WTC11 (cell line): Measurements from ENCODE around the gene LGALS7. TPM values are rescaled to one million over a fixed set of nuclear protein-coding genes. Genes with fewer than 3 reads are reported as not detected.

Source experiments
- ATAC-seq: fragments of 200-7000 bp; cut with Tn5 transposase; 2 replicates; pipeline ENCODE4 v1.10.0; 2021; ENCODE audit warnings: mild to moderate bottlenecking, moderate library complexity
- CTCF ChIA-PET: fragments of 300-600 bp; sonication (Branson Sonifier 250); formaldehyde crosslinking; loops from one replicate; lab custom pipeline; 2021; ENCODE audit warnings: antibody characterized with exemption; lab: Charles Lee
- POLR2A ChIA-PET: fragments of 350-600 bp; sonication (Branson Sonifier 250); formaldehyde crosslinking; loops from one replicate; lab custom pipeline; 2021; ENCODE audit warnings: antibody characterized with exemption; lab: Charles Lee
- DNase-seq: peaks from one replicate; pipeline ENCODE4 v3.0.0; 2021; ENCODE audit warnings: low spot score
- H3K27ac Mint-ChIP-seq: 2 replicates; pipeline ENCODE4 v1.8.0; 2021; ENCODE audit warnings: mixed read lengths
- H3K27me3 Mint-ChIP-seq: 2 replicates; pipeline ENCODE4 v1.8.0; 2021; ENCODE audit warnings: low read depth, mild to moderate bottlenecking, moderate library complexity, mixed read lengths
- H3K36me3 Mint-ChIP-seq: 2 replicates; pipeline ENCODE4 v1.8.0; 2021; ENCODE audit warnings: mixed read lengths
- H3K4me1 Mint-ChIP-seq: 2 replicates; pipeline ENCODE4 v1.8.0; 2022; ENCODE audit warnings: mixed read lengths
- H3K4me3 Mint-ChIP-seq: 2 replicates; pipeline ENCODE4 v1.8.0; 2021; ENCODE audit warnings: mild to moderate bottlenecking, moderate library complexity, mixed read lengths
- H3K9me3 Mint-ChIP-seq: 2 replicates; pipeline ENCODE4 v1.8.0; 2021; ENCODE audit warnings: mixed read lengths
- AFF4 ChIP-seq: sonication (generic); formaldehyde crosslinking; IDR thresholded peaks from 2 replicates; pipeline ENCODE4 v1.8.1; 2023; ENCODE audit warnings: mild to moderate bottlenecking, missing genetic modification reagents, borderline replicate concordance
- ATF2 ChIP-seq: sonication (generic); formaldehyde crosslinking; IDR thresholded peaks from 2 replicates; pipeline ENCODE4 v1.8.1; 2022; ENCODE audit warnings: low read depth, missing genetic modification reagents, borderline replicate concordance
- EMX1 ChIP-seq: fragments of 250-450 bp; sonication (Bioruptor Pico); IDR thresholded peaks from 2 replicates; pipeline ENCODE4 v1.8.0; 2021; ENCODE audit warnings: mild to moderate bottlenecking
- FOXJ3 ChIP-seq: sonication (generic); formaldehyde crosslinking; IDR thresholded peaks from 2 replicates; pipeline ENCODE4 v1.9.0; 2021; ENCODE audit warnings: missing genetic modification reagents, mild to moderate bottlenecking, borderline replicate concordance
- IRF2 ChIP-seq: sonication (generic); formaldehyde crosslinking; IDR thresholded peaks from 2 replicates; pipeline ENCODE4 v1.8.0; 2022; ENCODE audit warnings: low read depth, missing genetic modification reagents, borderline replicate concordance
- MXD4 ChIP-seq: fragments of 250-450 bp; sonication (Bioruptor Pico); IDR thresholded peaks from 2 replicates; pipeline ENCODE4 v1.8.0; 2021; ENCODE audit warnings: mild to moderate bottlenecking, moderate library complexity, borderline replicate concordance
- NR3C1 ChIP-seq: sonication (generic); formaldehyde crosslinking; conservative IDR thresholded peaks from 2 replicates; pipeline ENCODE4 v1.8.1; 2023; ENCODE audit warnings: low read depth, mild to moderate bottlenecking, missing genetic modification reagents
- PRDM15 ChIP-seq: sonication (generic); formaldehyde crosslinking; IDR thresholded peaks from 2 replicates; pipeline ENCODE4 v1.8.0; 2022; ENCODE audit warnings: missing genetic modification reagents
- SOX15 ChIP-seq: fragments of 250-450 bp; sonication (Bioruptor Pico); IDR thresholded peaks from 2 replicates; pipeline ENCODE4 v1.9.0; 2021; ENCODE audit warnings: mild to moderate bottlenecking
- SP1 ChIP-seq: sonication (generic); formaldehyde crosslinking; conservative IDR thresholded peaks from 2 replicates; pipeline ENCODE4 v1.8.1; 2022; ENCODE audit warnings: missing genetic modification reagents
- ZNF138 ChIP-seq: sonication (generic); formaldehyde crosslinking; conservative IDR thresholded peaks from 2 replicates; pipeline ENCODE4 v1.8.1; 2022; ENCODE audit warnings: mild to moderate bottlenecking, moderate library complexity, missing genetic modification reagents
- ZNF219 ChIP-seq: sonication (generic); formaldehyde crosslinking; IDR thresholded peaks from 2 replicates; pipeline ENCODE4 v1.8.0; 2023; ENCODE audit warnings: missing genetic modification reagents, mild to moderate bottlenecking, borderline replicate concordance
- ZNF317 ChIP-seq: sonication (generic); formaldehyde crosslinking; IDR thresholded peaks from 2 replicates; pipeline ENCODE4 v1.8.1; 2023; ENCODE audit warnings: low read depth, mild to moderate bottlenecking, moderate library complexity, missing genetic modification reagents, borderline replicate concordance
- total RNA-seq: library from RNA; stranded (reverse); gene quantifications from 3 replicates; pipeline ENCODE4 v1.2.3, GENCODE V29; 2021
- TF ChIP-seq, protein P1 (sequence below): fragments of 200-600 bp; IDR thresholded peaks from 2 replicates; pipeline ENCODE4 v1.8.0; 2022; ENCODE audit warnings: antibody characterized with exemption
- TF ChIP-seq, protein P2 (sequence below): sonication (generic); formaldehyde crosslinking; IDR thresholded peaks from 2 replicates; pipeline ENCODE4 v1.8.0; 2022; ENCODE audit warnings: mild to moderate bottlenecking, missing genetic modification reagents
- TF ChIP-seq, protein P3 (sequence below): sonication (generic); formaldehyde crosslinking; IDR thresholded peaks from 2 replicates; pipeline ENCODE4 v1.8.1; 2022; ENCODE audit warnings: missing genetic modification reagents, borderline replicate concordance

The LGALS7 gene
- total RNA-seq, 1 experiment from 2014 or later: 2.3 TPM

DNA sequence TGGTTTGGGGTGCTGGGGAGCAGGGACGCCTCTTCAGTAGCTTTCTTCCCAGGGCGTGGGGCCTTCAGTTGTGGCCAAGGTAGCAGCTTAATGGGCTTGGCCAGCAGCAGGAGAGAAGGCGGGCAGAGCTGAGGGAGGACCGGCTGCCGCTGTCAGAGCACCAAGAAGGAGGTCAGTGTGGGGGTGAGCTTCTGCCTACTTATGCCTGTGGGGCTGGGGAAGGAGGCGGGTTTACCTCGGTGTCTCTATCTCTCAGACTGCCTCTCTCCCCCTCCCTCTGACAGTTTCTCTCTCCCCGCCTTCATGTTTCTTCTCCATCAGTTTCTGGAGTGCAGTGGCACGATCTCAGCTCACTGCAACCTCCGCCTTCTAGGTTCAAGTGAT lies 29.0 kb downstream of the LGALS7 start, which contains the start of gene CAPN12 (continued):
- TF ChIP-seq PRDM15 (CRISPR knock-in tag): no peak
- TF ChIP-seq, protein P1, sequence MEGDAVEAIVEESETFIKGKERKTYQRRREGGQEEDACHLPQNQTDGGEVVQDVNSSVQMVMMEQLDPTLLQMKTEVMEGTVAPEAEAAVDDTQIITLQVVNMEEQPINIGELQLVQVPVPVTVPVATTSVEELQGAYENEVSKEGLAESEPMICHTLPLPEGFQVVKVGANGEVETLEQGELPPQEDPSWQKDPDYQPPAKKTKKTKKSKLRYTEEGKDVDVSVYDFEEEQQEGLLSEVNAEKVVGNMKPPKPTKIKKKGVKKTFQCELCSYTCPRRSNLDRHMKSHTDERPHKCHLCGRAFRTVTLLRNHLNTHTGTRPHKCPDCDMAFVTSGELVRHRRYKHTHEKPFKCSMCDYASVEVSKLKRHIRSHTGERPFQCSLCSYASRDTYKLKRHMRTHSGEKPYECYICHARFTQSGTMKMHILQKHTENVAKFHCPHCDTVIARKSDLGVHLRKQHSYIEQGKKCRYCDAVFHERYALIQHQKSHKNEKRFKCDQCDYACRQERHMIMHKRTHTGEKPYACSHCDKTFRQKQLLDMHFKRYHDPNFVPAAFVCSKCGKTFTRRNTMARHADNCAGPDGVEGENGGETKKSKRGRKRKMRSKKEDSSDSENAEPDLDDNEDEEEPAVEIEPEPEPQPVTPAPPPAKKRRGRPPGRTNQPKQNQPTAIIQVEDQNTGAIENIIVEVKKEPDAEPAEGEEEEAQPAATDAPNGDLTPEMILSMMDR: no peak
- TF ChIP-seq, all 79 proteins: peak for 0

- Mint-ChIP-seq H3K4me3 (no peak overlapping the region), H3K9me3 (peaks cover under 1% of the 10 kb centered on the region), H3K4me1 (no peaks in the 10 kb centered on the region), H3K27ac (no peak overlapping the region), H3K27me3 (peaks cover 11% of the 10 kb centered on the region), H3K36me3 (no peaks in the 10 kb centered on the region)
- ChIA-PET CTCF (interaction anchor here (0.8 to 2.0 kb wide), 3 partner anchors 26 to 187 kb away, joined by 3 to 11 read pairs (median 5); partner anchors contain the start of genes MRPS12 and SARS2), POLR2A (interaction anchor here (0.5 to 1.3 kb wide), 3 partner anchors 9 to 187 kb away, joined by 3 to 5 read pairs (median 4); partner anchors contain the start of genes MRPS12 and SARS2)
- TF ChIP-seq, protein P2, sequence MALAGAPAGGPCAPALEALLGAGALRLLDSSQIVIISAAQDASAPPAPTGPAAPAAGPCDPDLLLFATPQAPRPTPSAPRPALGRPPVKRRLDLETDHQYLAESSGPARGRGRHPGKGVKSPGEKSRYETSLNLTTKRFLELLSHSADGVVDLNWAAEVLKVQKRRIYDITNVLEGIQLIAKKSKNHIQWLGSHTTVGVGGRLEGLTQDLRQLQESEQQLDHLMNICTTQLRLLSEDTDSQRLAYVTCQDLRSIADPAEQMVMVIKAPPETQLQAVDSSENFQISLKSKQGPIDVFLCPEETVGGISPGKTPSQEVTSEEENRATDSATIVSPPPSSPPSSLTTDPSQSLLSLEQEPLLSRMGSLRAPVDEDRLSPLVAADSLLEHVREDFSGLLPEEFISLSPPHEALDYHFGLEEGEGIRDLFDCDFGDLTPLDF: no peak
- no peak for TF ChIP-seq ATF2 (CRISPR knock-in tag)
- TF ChIP-seq AFF4 (CRISPR knock-in tag): no peak
- ATAC-seq: no peak
- DNase-seq: no peak
Observed at GRCh38 chr19:38743394-38744297, 29.7 kb downstream of the LGALS7 start.

GRCh38 chr19:38742906-38743305 lies 30.4 kb downstream of the LGALS7 start:
- ChIA-PET POLR2A (interaction anchor here (0.6 kb wide), 1 partner anchor 333 kb away, joined by 4 read pairs; no protein-coding TSS in a partner anchor), CTCF (interaction anchor here (0.7 to 1.3 kb wide), 3 partner anchors 10 to 50 kb away, joined by 3 to 9 read pairs (median 4); no protein-coding TSS in a partner anchor)
- H3K4me1 Mint-ChIP-seq: peaks cover 2% of the 10 kb centered on the region
- no peak for ATAC-seq
- H3K27ac Mint-ChIP-seq: no peak overlapping the region
- H3K36me3 Mint-ChIP-seq: peaks cover 2% of the 10 kb centered on the region; the same call in 1 of the 2 replicates
- no peak overlapping the region for H3K4me3 Mint-ChIP-seq
- H3K27me3 Mint-ChIP-seq: peaks cover 19% of the 10 kb centered on the region
- no peak for DNase-seq
- H3K9me3 Mint-ChIP-seq: peaks cover 3% of the 10 kb centered on the region
- TF ChIP-seq IRF2: no peak
- TF ChIP-seq ZNF138: no peak
- TF ChIP-seq FOXJ3 (CRISPR knock-in tag): no peak
- no peak for TF ChIP-seq SP1 (CRISPR knock-in tag)
- TF ChIP-seq NR3C1 (CRISPR knock-in tag): no peak
- TF ChIP-seq ZNF219: no peak
- TF ChIP-seq SOX15 (CRISPR knock-in tag): no peak
- no peak for TF ChIP-seq EMX1 (CRISPR knock-in tag)
- TF ChIP-seq, protein P3, sequence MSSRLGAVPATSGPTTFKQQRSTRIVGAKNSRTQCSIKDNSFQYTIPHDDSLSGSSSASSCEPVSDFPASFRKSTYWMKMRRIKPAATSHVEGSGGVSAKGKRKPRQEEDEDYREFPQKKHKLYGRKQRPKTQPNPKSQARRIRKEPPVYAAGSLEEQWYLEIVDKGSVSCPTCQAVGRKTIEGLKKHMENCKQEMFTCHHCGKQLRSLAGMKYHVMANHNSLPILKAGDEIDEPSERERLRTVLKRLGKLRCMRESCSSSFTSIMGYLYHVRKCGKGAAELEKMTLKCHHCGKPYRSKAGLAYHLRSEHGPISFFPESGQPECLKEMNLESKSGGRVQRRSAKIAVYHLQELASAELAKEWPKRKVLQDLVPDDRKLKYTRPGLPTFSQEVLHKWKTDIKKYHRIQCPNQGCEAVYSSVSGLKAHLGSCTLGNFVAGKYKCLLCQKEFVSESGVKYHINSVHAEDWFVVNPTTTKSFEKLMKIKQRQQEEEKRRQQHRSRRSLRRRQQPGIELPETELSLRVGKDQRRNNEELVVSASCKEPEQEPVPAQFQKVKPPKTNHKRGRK: no peak
- TF ChIP-seq ZNF317: no peak
- no peak for TF ChIP-seq MXD4 (CRISPR knock-in tag)
